Measurements from ENCODE around the gene PCDHA8. TPM values are rescaled to one million over a fixed set of nuclear protein-coding genes. Genes with fewer than 3 reads are reported as not detected.
"Not testable (repeated sequence)": the region's sequence is repeated elsewhere in the genome, so short reads cannot be mapped to it uniquely, and the experiment has no call there.

The PCDHA8 gene
- polyA plus RNA-seq, 10 donors = 0.07 to 0.11 (median 0.09) TPM; not detected in 4

DNA sequence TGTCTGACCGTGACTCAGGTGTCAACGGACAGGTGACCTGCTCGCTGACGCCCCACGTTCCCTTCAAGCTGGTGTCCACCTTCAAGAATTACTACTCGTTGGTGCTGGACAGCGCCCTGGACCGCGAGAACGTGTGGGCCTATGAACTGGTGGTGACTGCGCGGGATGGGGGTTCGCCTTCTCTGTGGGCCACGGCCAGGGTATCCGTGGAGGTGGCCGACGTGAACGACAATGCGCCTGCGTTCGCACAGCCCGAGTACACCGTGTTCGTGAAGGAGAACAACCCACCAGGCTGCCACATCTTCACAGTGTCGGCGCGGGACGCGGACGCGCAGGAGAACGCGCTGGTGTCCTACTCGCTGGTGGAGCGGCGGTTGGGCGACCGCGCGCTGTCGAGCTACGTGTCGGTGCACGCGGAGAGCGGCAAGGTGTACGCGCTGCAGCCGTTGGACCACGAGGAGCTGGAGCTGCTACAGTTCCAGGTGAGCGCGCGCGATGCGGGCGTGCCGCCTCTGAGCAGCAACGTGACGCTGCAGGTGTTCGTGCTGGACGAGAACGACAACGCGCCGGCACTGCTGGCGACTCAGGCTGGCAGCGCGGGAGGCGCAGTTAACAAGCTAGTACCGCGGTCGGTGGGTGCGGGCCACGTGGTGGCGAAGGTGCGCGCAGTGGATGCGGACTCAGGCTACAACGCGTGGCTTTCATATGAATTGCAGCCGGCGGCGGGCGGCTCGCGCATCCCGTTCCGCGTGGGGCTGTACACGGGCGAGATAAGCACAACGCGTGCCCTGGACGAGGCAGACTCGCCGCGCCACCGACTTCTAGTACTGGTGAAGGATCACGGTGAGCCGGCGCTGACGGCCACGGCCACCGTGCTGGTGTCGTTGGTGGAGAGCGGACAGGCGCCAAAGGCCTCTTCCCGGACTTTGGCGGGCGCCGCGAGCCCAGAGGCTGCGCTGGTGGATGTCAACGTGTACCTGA lies 29.5 kb downstream of the PCDHA8 start:
- no peak for DNase-seq

DNA sequence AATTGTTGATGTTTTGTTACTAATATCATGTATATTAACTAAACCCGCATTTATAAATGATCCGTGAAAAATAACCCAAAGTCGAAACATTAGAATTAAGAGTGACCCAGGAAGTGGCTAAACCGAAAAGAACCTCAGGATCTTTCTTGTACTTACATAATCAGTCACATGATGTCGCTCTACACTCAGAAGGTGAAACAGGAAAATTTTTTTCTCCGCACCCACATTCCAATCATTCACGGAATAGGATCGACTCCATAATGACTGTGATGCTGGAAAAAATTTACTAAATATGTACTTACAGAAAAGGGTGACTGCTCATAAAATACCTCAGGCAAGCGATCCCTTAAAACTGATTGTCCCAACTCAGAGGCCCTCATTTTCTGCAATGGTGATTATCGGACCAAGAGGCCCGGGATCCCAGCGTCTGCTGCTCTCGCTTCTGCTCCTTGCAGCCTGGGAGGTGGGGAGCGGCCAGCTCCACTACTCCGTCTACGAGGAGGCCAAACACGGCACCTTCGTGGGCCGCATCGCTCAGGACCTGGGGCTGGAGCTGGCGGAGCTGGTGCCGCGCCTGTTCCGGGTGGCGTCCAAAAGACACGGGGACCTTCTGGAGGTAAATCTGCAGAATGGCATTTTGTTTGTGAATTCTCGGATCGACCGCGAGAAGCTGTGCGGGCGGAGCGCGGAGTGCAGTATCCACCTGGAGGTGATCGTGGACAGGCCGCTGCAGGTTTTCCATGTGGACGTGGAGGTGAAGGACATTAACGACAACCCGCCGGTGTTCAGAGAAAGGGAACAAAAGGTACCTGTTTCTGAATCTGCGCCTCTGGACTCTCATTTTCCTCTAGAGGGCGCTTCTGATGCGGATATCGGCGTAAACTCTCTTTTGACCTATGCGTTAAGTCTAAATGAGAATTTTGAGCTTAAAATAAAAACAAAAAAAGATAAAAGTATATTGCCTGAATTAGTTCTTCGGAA lies 34.4 kb downstream of the PCDHA8 start, which contains the start of gene PCDHA12:
TSS of gene PCDHA12 (plus strand) at position 224 of the 981 bp plus-strand sequence. CDS start at position 389, 165 bp downstream.
- no peak for DNase-seq

DNA sequence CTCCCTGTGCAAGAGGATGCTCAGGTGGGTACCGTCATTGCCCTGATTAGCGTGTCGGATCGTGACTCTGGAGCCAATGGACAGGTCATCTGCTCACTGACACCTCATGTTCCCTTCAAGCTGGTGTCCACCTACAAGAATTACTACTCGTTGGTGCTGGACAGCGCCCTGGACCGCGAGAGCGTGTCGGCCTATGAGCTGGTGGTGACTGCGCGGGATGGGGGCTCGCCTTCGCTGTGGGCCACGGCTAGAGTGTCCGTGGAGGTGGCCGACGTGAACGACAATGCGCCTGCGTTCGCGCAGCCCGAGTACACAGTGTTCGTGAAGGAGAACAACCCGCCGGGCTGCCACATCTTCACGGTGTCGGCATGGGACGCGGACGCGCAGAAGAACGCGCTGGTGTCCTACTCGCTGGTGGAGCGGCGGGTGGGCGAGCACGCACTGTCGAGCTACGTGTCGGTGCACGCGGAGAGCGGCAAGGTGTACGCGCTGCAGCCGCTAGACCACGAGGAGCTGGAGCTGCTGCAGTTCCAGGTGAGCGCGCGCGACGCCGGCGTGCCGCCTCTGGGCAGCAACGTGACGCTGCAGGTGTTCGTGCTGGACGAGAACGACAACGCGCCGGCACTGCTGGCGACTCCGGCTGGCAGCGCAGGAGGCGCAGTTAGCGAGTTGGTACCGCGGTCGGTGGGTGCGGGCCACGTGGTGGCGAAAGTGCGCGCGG lies 35.7 kb downstream of the PCDHA8 start:
- not testable (repeated sequence) for DNase-seq

DNA sequence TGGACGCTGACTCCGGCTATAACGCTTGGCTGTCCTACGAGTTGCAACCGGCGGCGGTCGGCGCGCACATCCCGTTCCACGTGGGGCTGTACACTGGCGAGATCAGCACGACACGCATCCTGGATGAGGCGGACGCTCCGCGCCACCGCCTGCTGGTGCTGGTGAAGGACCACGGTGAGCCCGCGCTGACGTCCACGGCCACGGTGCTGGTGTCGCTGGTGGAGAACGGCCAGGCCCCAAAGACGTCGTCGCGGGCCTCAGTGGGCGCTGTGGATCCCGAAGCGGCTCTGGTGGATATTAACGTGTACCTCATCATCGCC lies 36.2 kb downstream of the PCDHA8 start:
- DNase-seq = no peak

DNA sequence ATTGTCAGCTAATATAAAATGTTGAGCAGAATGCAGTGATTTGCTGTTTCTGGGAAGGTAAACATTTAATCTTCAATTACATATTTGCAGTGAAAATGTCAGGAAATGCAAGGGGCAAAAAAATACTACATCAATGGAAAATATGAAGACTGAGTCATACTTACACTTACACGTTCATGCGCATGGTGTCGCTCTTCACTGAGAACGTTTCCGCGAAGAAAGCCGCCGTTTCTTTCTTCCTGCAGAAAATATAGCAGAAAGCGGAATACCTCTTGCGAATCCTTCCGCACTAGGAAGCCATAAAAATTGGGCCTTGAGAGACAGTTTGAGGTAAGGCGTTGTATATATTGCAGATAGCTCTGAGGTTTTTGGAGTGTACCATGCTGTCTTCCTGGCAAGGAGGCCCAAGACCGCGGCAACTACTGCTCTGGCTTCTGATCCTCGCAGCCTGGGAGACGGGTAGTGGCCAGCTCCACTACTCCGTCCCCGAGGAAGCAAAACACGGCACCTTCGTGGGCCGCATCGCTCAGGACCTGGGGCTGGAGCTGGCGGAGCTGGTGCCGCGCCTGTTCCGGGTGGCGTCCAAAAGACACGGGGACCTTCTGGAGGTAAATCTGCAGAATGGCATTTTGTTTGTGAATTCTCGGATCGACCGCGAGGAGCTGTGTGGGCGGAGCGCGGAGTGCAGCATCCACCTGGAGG lies 41.1 kb downstream of the PCDHA8 start, which contains the start of gene PCDHA13:
TSS of gene PCDHA13 (plus strand) at position 236 of the 702 bp plus-strand sequence. CDS start at position 381, 145 bp downstream.
- DNase-seq = peak in 1 of 3 donors; percentile 11

DNA sequence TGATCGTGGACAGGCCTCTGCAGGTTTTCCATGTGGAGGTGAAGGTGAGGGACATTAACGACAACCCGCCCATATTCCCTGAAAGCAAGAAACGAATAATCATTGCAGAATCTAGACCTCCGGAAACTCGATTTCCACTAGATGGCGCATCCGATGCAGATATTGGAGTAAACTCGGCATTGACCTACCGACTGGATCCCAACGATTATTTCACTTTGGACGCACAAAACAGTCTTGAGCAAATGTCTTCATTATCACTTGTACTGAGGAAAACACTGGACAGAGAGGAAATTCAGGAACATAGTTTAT lies 41.6 kb downstream of the PCDHA8 start:
- DNase-seq = no peak

DNA sequence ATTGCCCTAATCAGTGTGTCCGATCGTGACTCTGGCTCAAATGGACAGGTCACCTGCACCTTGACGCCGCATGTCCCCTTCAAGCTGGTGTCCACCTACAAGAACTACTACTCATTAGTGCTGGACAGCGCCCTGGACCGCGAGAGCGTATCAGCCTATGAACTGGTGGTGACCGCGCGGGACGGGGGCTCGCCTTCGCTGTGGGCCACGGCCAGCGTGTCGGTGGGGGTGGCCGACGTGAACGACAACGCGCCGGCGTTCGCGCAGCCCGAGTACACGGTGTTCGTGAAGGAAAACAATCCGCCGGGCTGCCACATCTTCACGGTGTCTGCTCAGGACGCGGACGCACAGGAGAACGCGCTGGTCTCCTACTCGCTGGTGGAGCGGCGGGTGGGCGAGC lies 42.4 kb downstream of the PCDHA8 start:
- no peak for DNase-seq

DNA sequence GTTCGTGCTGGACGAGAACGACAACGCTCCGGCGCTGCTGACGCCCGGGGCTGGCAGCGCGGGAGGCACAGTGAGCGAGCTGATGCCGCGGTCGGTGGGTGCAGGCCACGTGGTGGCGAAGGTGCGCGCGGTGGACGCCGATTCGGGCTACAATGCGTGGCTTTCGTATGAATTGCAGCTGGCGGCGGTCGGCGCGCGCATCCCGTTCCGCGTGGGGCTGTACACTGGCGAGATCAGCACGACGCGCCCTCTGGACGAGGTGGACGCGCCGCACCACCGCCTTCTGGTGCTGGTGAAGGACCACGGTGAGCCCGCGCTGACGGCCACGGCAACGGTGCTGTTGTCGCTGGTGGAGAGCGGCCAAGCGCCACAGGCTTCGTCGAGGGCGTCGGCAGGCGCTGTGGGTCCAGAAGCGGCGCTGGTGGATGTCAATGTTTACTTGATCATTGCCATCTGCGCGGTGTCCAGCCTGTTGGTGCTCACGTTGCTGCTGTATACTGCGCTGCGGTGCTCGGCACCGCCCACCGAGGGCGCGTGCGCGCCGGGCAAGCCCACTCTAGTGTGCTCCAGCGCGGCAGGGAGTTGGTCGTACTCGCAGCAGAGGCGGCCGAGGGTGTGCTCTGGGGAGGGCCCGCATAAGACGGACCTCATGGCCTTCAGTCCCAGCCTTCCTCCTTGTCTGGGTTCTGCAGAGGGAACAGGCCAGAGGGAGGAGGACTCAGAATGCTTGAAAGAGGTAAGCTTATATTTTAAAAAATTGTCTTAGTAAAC lies 43.1 kb downstream of the PCDHA8 start:
- DNase-seq = no peak

Other genes with a start within 250 kb of the PCDHA8 start
- 10 to 100 TPM; 15.2 to 38.2 (median 24.1) TPM for gene CD14, start 208.0 kb upstream of the PCDHA8 start, polyA plus RNA-seq (ENCODE audit: insufficient read length in 10 of 10)
- gene TMCO6, start 201.7 kb upstream of the PCDHA8 start, polyA plus RNA-seq (ENCODE audit: insufficient read length in 10 of 10) = 10 to 100 TPM in 2 of 10 donors, 1 to 10 TPM in 8; 5.2 to 12.4 (median 8.1) TPM
- 10 to 100 TPM; 41.3 to 75.2 (median 56.1) TPM for gene NDUFA2, start 193.6 kb upstream of the PCDHA8 start, polyA plus RNA-seq (ENCODE audit: insufficient read length in 10 of 10)
- 100 to 1,000 TPM in 2 of 10 donors, 10 to 100 TPM in 8; 81.5 to 114 (median 94.1) TPM for gene IK, start 193.4 kb upstream of the PCDHA8 start, polyA plus RNA-seq (ENCODE audit: insufficient read length in 10 of 10)
- gene WDR55, start 176.3 kb upstream of the PCDHA8 start, polyA plus RNA-seq (ENCODE audit: insufficient read length in 10 of 10) = 10 to 100 TPM; 10.9 to 16.2 (median 12.8) TPM
- gene DND1, start 167.6 kb upstream of the PCDHA8 start, polyA plus RNA-seq (ENCODE audit: insufficient read length in 10 of 10) = under 1 TPM in 3 of 10 donors, not detected in 7; 0.16 to 0.92 (median 0.24) TPM
- 10 to 100 TPM; 42.2 to 53.9 (median 48.9) TPM for gene HARS1, start 149.8 kb upstream of the PCDHA8 start, polyA plus RNA-seq (ENCODE audit: insufficient read length in 10 of 10)
- gene HARS2, start 149.7 kb upstream of the PCDHA8 start, polyA plus RNA-seq (ENCODE audit: insufficient read length in 10 of 10) = 10 to 100 TPM; 20.5 to 35.9 (median 25.3) TPM
- gene ZMAT2, start 140.7 kb upstream of the PCDHA8 start, polyA plus RNA-seq (ENCODE audit: insufficient read length in 10 of 10) = 10 to 100 TPM; 72.9 to 93.3 (median 78.7) TPM
- gene PCDHA1, start 55.0 kb upstream of the PCDHA8 start, polyA plus RNA-seq (ENCODE audit: insufficient read length in 10 of 10) = under 1 TPM in 4 of 10 donors, not detected in 6; 0.05 to 0.11 (median 0.06) TPM
- gene PCDHA2, start 46.3 kb upstream of the PCDHA8 start, polyA plus RNA-seq (ENCODE audit: insufficient read length in 10 of 10) = under 1 TPM in 8 of 10 donors, not detected in 2; 0.04 to 0.22 (median 0.10) TPM
- under 1 TPM; 0.06 to 0.31 (median 0.23) TPM for gene PCDHA3, start 40.1 kb upstream of the PCDHA8 start, polyA plus RNA-seq (ENCODE audit: insufficient read length in 10 of 10)
- gene PCDHA4, start 34.1 kb upstream of the PCDHA8 start, polyA plus RNA-seq (ENCODE audit: insufficient read length in 10 of 10) = under 1 TPM; 0.04 to 0.39 (median 0.18) TPM
- under 1 TPM in 2 of 10 donors, not detected in 8; 0.04 to 0.07 TPM for gene PCDHA5, start 19.6 kb upstream of the PCDHA8 start, polyA plus RNA-seq (ENCODE audit: insufficient read length in 10 of 10)
- gene PCDHA6, start 13.2 kb upstream of the PCDHA8 start, polyA plus RNA-seq (ENCODE audit: insufficient read length in 10 of 10) = under 1 TPM in 9 of 10 donors, not detected in 1; 0.08 to 0.20 (median 0.16) TPM
- under 1 TPM; 0.05 to 0.35 (median 0.13) TPM for gene PCDHA7, start 6.9 kb upstream of the PCDHA8 start, polyA plus RNA-seq (ENCODE audit: insufficient read length in 10 of 10)
- gene PCDHA9, start 7.2 kb downstream of the PCDHA8 start, polyA plus RNA-seq (ENCODE audit: insufficient read length in 10 of 10) = under 1 TPM in 5 of 10 donors, not detected in 5; 0.04 to 0.07 (median 0.06) TPM
- under 1 TPM; 0.07 to 0.29 (median 0.17) TPM for gene PCDHA10, start 14.7 kb downstream of the PCDHA8 start, polyA plus RNA-seq (ENCODE audit: insufficient read length in 10 of 10)
- gene PCDHA11, start 27.8 kb downstream of the PCDHA8 start, polyA plus RNA-seq (ENCODE audit: insufficient read length in 10 of 10) = under 1 TPM in 7 of 10 donors, not detected in 3; 0.03 to 0.61 (median 0.05) TPM
- gene PCDHA12, start 34.1 kb downstream of the PCDHA8 start, polyA plus RNA-seq (ENCODE audit: insufficient read length in 10 of 10) = under 1 TPM in 6 of 10 donors, not detected in 4; 0.04 to 0.16 (median 0.07) TPM
- under 1 TPM in 5 of 10 donors, not detected in 5; 0.04 to 0.22 (median 0.12) TPM for gene PCDHA13, start 40.9 kb downstream of the PCDHA8 start, polyA plus RNA-seq (ENCODE audit: insufficient read length in 10 of 10)
- gene PCDHAC1, start 85.1 kb downstream of the PCDHA8 start, polyA plus RNA-seq (ENCODE audit: insufficient read length in 10 of 10) = under 1 TPM in 9 of 10 donors, not detected in 1; 0.07 to 0.38 (median 0.12) TPM
- 1 to 10 TPM in 6 of 10 donors, under 1 TPM in 4; 0.67 to 5.8 (median 1.4) TPM for gene PCDHAC2, start 125.3 kb downstream of the PCDHA8 start, polyA plus RNA-seq (ENCODE audit: insufficient read length in 10 of 10)
- gene PCDHB1, start 210.2 kb downstream of the PCDHA8 start, polyA plus RNA-seq (ENCODE audit: insufficient read length in 10 of 10) = under 1 TPM; 0.07 to 0.20 (median 0.10) TPM